ENCODE results near the gene ADGRB2.

The ADGRB2 gene

DNA sequence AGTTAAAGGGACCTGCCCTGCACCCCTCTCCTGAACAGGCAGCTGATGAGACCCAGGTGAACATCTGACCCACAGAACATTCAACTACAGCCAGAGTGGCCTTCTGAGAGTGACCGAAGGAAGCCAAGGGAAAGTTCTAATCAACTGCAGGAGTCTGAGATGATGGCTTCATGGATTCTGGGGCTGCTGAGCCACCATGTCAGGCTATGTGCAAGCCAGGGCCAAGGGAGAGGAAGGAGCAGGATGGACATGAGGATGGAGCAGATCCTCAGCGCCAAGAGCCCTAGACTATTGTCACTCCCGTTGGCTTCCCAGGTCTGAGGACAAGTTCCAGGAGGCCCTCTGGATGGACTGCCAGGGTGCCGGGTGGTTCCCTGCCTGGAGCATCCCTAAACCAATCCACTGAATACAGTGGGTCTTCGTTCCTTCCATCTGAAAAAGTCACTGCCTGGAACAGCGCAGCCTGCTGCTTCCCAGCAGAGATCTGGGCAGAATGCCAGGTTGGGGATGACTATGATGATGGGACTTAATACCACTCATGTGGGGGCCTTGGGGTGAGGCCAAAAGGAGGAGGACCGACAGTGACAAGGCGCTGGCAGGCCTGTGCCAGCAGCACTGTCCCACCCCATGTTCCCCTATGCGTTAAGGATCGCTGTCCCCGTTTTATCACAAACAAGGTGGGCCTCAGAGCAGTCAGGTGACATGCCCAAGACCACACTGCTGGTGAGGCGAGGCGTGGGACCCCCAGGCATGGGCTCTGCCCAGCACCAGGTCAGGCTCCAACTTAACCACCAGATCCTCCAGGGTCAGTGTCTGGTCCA lies 31.9 kb upstream of the ADGRB2 start (continued):
- TF ChIP-seq ZNF266 (tag by site-specific recombination; IDR thresholded peaks at IDR 0.05; ENCODE audit: low read depth) (no peak), ZNF776 (tag by site-specific recombination; IDR thresholded peaks at IDR 0.05; ENCODE audit: borderline replicate concordance) (no peak), ZNF366 (tag by site-specific recombination; conservative IDR thresholded peaks at IDR 0.05) (peak; percentile 65), ZNF747 (tag by site-specific recombination; IDR thresholded peaks at IDR 0.05) (no peak), ZNF391 (tag by site-specific recombination; IDR thresholded peaks at IDR 0.05; ENCODE audit: borderline replicate concordance, low read depth) (0 out of 2 replicates have a peak, but pooled peaks have one; percentile 18), ZNF169 (tag by site-specific recombination; IDR thresholded peaks at IDR 0.05) (no peak), ZNF184 (tag by site-specific recombination; IDR thresholded peaks at IDR 0.05) (0 out of 2 replicates have a peak, but pooled peaks have one; percentile 67), ZNF146 (tag by site-specific recombination; IDR thresholded peaks at IDR 0.05) (no peak), ZNF600 (tag by site-specific recombination; IDR thresholded peaks at IDR 0.05) (peak; percentile 24; the same call in 1 of the 2 replicates), SETDB1 (IDR thresholded peaks at IDR 0.05; ENCODE audit: insufficient read length, low read length) (no peak), GLIS1 (tag by site-specific recombination; IDR thresholded peaks at IDR 0.05) (peak; percentile 92), GLIS2 (tag by site-specific recombination; IDR thresholded peaks at IDR 0.05) (peak; percentile 68; the same call in 1 of the 2 replicates)
- TF ChIP-seq, protein P1, sequence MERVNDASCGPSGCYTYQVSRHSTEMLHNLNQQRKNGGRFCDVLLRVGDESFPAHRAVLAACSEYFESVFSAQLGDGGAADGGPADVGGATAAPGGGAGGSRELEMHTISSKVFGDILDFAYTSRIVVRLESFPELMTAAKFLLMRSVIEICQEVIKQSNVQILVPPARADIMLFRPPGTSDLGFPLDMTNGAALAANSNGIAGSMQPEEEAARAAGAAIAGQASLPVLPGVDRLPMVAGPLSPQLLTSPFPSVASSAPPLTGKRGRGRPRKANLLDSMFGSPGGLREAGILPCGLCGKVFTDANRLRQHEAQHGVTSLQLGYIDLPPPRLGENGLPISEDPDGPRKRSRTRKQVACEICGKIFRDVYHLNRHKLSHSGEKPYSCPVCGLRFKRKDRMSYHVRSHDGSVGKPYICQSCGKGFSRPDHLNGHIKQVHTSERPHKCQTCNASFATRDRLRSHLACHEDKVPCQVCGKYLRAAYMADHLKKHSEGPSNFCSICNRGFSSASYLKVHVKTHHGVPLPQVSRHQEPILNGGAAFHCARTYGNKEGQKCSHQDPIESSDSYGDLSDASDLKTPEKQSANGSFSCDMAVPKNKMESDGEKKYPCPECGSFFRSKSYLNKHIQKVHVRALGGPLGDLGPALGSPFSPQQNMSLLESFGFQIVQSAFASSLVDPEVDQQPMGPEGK (tag by site-specific recombination; IDR thresholded peaks at IDR 0.05): peak; percentile 82
- TF ChIP-seq, protein P2, sequence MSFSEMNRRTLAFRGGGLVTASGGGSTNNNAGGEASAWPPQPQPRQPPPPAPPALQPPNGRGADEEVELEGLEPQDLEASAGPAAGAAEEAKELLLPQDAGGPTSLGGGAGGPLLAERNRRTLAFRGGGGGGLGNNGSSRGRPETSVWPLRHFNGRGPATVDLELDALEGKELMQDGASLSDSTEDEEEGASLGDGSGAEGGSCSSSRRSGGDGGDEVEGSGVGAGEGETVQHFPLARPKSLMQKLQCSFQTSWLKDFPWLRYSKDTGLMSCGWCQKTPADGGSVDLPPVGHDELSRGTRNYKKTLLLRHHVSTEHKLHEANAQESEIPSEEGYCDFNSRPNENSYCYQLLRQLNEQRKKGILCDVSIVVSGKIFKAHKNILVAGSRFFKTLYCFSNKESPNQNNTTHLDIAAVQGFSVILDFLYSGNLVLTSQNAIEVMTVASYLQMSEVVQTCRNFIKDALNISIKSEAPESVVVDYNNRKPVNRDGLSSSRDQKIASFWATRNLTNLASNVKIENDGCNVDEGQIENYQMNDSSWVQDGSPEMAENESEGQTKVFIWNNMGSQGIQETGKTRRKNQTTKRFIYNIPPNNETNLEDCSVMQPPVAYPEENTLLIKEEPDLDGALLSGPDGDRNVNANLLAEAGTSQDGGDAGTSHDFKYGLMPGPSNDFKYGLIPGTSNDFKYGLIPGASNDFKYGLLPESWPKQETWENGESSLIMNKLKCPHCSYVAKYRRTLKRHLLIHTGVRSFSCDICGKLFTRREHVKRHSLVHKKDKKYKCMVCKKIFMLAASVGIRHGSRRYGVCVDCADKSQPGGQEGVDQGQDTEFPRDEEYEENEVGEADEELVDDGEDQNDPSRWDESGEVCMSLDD (tag by site-specific recombination; IDR thresholded peaks at IDR 0.05): no peak
- TF ChIP-seq, protein P3, sequence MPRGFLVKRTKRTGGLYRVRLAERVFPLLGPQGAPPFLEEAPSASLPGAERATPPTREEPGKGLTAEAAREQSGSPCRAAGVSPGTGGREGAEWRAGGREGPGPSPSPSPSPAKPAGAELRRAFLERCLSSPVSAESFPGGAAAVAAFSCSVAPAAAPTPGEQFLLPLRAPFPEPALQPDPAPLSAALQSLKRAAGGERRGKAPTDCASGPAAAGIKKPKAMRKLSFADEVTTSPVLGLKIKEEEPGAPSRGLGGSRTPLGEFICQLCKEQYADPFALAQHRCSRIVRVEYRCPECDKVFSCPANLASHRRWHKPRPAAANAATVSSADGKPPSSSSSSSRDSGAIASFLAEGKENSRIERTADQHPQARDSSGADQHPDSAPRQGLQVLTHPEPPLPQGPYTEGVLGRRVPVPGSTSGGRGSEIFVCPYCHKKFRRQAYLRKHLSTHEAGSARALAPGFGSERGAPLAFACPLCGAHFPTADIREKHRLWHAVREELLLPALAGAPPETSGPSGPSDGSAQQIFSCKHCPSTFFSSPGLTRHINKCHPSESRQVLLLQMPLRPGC (tag by site-specific recombination; IDR thresholded peaks at IDR 0.05): no peak
- TF ChIP-seq, protein P4, sequence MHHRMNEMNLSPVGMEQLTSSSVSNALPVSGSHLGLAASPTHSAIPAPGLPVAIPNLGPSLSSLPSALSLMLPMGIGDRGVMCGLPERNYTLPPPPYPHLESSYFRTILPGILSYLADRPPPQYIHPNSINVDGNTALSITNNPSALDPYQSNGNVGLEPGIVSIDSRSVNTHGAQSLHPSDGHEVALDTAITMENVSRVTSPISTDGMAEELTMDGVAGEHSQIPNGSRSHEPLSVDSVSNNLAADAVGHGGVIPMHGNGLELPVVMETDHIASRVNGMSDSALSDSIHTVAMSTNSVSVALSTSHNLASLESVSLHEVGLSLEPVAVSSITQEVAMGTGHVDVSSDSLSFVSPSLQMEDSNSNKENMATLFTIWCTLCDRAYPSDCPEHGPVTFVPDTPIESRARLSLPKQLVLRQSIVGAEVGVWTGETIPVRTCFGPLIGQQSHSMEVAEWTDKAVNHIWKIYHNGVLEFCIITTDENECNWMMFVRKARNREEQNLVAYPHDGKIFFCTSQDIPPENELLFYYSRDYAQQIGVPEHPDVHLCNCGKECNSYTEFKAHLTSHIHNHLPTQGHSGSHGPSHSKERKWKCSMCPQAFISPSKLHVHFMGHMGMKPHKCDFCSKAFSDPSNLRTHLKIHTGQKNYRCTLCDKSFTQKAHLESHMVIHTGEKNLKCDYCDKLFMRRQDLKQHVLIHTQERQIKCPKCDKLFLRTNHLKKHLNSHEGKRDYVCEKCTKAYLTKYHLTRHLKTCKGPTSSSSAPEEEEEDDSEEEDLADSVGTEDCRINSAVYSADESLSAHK (tag by site-specific recombination; IDR thresholded peaks at IDR 0.05): no peak
- TF ChIP-seq, protein P5, sequence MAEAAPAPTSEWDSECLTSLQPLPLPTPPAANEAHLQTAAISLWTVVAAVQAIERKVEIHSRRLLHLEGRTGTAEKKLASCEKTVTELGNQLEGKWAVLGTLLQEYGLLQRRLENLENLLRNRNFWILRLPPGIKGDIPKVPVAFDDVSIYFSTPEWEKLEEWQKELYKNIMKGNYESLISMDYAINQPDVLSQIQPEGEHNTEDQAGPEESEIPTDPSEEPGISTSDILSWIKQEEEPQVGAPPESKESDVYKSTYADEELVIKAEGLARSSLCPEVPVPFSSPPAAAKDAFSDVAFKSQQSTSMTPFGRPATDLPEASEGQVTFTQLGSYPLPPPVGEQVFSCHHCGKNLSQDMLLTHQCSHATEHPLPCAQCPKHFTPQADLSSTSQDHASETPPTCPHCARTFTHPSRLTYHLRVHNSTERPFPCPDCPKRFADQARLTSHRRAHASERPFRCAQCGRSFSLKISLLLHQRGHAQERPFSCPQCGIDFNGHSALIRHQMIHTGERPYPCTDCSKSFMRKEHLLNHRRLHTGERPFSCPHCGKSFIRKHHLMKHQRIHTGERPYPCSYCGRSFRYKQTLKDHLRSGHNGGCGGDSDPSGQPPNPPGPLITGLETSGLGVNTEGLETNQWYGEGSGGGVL (tag by site-specific recombination; IDR thresholded peaks at IDR 0.05): peak; percentile 65
- TF ChIP-seq, protein P6, sequence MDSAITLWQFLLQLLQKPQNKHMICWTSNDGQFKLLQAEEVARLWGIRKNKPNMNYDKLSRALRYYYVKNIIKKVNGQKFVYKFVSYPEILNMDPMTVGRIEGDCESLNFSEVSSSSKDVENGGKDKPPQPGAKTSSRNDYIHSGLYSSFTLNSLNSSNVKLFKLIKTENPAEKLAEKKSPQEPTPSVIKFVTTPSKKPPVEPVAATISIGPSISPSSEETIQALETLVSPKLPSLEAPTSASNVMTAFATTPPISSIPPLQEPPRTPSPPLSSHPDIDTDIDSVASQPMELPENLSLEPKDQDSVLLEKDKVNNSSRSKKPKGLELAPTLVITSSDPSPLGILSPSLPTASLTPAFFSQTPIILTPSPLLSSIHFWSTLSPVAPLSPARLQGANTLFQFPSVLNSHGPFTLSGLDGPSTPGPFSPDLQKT (IDR thresholded peaks at IDR 0.05; ENCODE audit: borderline replicate concordance, low read depth, low read length): no peak
- TF ChIP-seq, protein P7, sequence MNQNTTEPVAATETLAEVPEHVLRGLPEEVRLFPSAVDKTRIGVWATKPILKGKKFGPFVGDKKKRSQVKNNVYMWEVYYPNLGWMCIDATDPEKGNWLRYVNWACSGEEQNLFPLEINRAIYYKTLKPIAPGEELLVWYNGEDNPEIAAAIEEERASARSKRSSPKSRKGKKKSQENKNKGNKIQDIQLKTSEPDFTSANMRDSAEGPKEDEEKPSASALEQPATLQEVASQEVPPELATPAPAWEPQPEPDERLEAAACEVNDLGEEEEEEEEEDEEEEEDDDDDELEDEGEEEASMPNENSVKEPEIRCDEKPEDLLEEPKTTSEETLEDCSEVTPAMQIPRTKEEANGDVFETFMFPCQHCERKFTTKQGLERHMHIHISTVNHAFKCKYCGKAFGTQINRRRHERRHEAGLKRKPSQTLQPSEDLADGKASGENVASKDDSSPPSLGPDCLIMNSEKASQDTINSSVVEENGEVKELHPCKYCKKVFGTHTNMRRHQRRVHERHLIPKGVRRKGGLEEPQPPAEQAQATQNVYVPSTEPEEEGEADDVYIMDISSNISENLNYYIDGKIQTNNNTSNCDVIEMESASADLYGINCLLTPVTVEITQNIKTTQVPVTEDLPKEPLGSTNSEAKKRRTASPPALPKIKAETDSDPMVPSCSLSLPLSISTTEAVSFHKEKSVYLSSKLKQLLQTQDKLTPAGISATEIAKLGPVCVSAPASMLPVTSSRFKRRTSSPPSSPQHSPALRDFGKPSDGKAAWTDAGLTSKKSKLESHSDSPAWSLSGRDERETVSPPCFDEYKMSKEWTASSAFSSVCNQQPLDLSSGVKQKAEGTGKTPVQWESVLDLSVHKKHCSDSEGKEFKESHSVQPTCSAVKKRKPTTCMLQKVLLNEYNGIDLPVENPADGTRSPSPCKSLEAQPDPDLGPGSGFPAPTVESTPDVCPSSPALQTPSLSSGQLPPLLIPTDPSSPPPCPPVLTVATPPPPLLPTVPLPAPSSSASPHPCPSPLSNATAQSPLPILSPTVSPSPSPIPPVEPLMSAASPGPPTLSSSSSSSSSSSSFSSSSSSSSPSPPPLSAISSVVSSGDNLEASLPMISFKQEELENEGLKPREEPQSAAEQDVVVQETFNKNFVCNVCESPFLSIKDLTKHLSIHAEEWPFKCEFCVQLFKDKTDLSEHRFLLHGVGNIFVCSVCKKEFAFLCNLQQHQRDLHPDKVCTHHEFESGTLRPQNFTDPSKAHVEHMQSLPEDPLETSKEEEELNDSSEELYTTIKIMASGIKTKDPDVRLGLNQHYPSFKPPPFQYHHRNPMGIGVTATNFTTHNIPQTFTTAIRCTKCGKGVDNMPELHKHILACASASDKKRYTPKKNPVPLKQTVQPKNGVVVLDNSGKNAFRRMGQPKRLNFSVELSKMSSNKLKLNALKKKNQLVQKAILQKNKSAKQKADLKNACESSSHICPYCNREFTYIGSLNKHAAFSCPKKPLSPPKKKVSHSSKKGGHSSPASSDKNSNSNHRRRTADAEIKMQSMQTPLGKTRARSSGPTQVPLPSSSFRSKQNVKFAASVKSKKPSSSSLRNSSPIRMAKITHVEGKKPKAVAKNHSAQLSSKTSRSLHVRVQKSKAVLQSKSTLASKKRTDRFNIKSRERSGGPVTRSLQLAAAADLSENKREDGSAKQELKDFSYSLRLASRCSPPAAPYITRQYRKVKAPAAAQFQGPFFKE (tag by site-specific recombination; IDR thresholded peaks at IDR 0.05; ENCODE audit: borderline replicate concordance): no peak
